Tibial nerve (tissue), 3 donors: ENCODE measurements around the gene CAP2.

Experiments used
- POLR2A ChIP-seq, 2 donors: fragments of 450-650 bp; IDR thresholded peaks; one replicate each; pipeline ENCODE4 v1.6.1; 2017; ENCODE audit warnings: antibody characterized with exemption in 2 of 2, mild to moderate bottlenecking in 2 of 2, moderate library complexity in 2 of 2
- TF ChIP-seq, protein P1 (sequence below), 5 experiments: fragments of 200-600 bp in 3 of 5; fragments of 450-650 bp in 2 of 5; sonication (generic) in 3 of 5; IDR thresholded peaks; one replicate each; pipeline ENCODE4 v1.5.1; 2016 to 2019; ENCODE audit warnings: antibody characterized with exemption in 5 of 5, mild to moderate bottlenecking in 3 of 5, moderate library complexity in 2 of 5

DNA sequence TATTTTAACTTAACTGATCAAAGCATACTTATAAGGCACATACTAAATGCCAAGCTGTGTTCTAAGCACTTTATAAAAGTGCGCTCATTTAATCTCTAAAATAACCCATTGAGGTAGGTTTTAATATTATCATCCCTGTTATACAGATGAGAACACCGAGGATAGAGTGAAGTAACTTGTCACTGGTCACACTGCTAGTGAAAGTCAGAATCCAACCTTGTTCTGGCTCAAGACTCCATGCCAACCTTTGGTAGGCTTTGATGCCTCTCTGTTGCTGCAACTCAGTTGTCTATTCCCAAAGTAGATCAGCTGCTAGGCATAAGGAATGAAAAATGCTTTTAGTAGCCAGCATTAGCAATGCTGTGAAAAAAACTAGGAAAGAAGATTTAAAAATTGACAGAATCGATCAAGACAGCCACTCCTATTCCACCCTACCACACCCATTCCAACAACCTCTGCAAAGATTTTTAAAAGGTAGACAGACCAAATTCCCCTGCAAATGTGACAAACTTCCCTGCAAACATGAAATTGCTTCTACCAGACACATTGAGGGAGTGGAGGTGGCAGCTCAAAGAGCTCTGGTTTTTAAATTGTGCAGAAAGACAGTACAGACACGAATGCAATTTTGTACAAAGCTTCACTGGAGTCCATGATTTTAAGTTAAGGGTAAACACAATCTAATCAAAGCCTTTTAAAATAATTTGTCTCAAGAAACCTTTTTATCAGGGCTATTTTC lies 39.8 kb upstream of the CAP2 start:
- TF ChIP-seq, protein P1, sequence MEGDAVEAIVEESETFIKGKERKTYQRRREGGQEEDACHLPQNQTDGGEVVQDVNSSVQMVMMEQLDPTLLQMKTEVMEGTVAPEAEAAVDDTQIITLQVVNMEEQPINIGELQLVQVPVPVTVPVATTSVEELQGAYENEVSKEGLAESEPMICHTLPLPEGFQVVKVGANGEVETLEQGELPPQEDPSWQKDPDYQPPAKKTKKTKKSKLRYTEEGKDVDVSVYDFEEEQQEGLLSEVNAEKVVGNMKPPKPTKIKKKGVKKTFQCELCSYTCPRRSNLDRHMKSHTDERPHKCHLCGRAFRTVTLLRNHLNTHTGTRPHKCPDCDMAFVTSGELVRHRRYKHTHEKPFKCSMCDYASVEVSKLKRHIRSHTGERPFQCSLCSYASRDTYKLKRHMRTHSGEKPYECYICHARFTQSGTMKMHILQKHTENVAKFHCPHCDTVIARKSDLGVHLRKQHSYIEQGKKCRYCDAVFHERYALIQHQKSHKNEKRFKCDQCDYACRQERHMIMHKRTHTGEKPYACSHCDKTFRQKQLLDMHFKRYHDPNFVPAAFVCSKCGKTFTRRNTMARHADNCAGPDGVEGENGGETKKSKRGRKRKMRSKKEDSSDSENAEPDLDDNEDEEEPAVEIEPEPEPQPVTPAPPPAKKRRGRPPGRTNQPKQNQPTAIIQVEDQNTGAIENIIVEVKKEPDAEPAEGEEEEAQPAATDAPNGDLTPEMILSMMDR (IDR thresholded peaks at IDR 0.05): no peak
- no peak for TF ChIP-seq POLR2A (IDR thresholded peaks at IDR 0.05)
